HCT116 (cell line): ENCODE data around the gene PSMG3. TPM values are rescaled to one million over a fixed set of nuclear protein-coding genes. Genes with fewer than 3 reads are reported as not detected.

Experiments used
- ATAC-seq: fragments of 200-7000 bp; cut with Tn5 transposase; 2 replicates; pipeline ENCODE4 v1.9.1; 2020; ENCODE audit warnings: mild to moderate bottlenecking, moderate library complexity
- BruUV-seq: library from RNA; stranded (reverse); fragments of 400-500 nt; replicated peaks from 2 replicates; lab custom pipeline; 2021; lab: Mats Ljungman, UMichigan
- CTCF ChIA-PET: fragments of 300-600 bp; sonication (Branson Sonifier 250); formaldehyde crosslinking; loops from one replicate; lab custom pipeline; 2021; ENCODE audit warnings: antibody characterized with exemption; lab: Charles Lee
- POLR2A ChIA-PET: fragments of 300-600, 350-600 bp; sonication (Branson Sonifier 250); formaldehyde crosslinking; loops from one replicate; lab custom pipeline; 2021; ENCODE audit warnings: antibody characterized with exemption; lab: Charles Lee
- RAD21 ChIA-PET, 2 experiments: fragments of 300-600 bp; sonication (Branson Sonifier 250); formaldehyde crosslinking; loops; one replicate each; lab custom pipeline; 2023; ENCODE audit warnings: low total read pairs in 2 of 2; ENCODE audit not compliant: uncharacterized antibody in 2 of 2, unreplicated experiment in 2 of 2, low non-redundant PET in 1 of 2; lab: Charles Lee
- DNase-seq: peaks from one replicate; pipeline ENCODE4 v3.0.0-alpha.2; 2010; ENCODE audit warnings: low read depth, low spot score
- H2AFZ ChIP-seq: fragments of 200-600 bp; shearing (Covaris generic), sonication (generic); 2 replicates; pipeline ENCODE4 v1.6.1; 2017; ENCODE audit warnings: low read depth, mixed run types, mixed read lengths, antibody characterized with exemption, low read length; ENCODE audit not compliant: poor library complexity, severe bottlenecking
- H3K27ac ChIP-seq: 2 replicates; pipeline ENCODE4 v1.5.1; 2012; ENCODE audit warnings: low read depth, low read length
- H3K27me3 ChIP-seq: fragments of 200-600 bp; sonication (generic); 2 replicates; pipeline ENCODE4 v1.6.1; 2016; ENCODE audit warnings: mixed run types, low read length, mixed read lengths; ENCODE audit not compliant: insufficient read depth
- H3K36me3 ChIP-seq, 2 experiments: fragments of 200-500 bp in 1 of 2; fragments of 200-600 bp in 1 of 2; sonication (Bioruptor generic) in 1 of 2; sonication (generic) in 1 of 2; 2 replicates each; pipeline versions ENCODE4 v1.5.1 to v1.6.1; 2014 to 2016; ENCODE audit warnings: low read length in 2 of 2, inconsistent platforms in 1 of 2, mixed read lengths in 1 of 2, mixed run types in 1 of 2; ENCODE audit not compliant: insufficient read depth in 2 of 2, control insufficient read depth in 1 of 2
- H3K4me1 ChIP-seq, 2 experiments: fragments of 200-600 bp in 1 of 2; sonication (generic) in 1 of 2; 2 replicates each; pipeline versions ENCODE4 v1.5.1 to v1.6.1; 2012 to 2017; ENCODE audit warnings: low read length in 2 of 2, inconsistent platforms in 1 of 2, mild to moderate bottlenecking in 1 of 2, mixed read lengths in 1 of 2, mixed run types in 1 of 2, moderate library complexity in 1 of 2; ENCODE audit not compliant: insufficient read depth in 2 of 2, control insufficient read depth in 1 of 2
- H3K4me2 ChIP-seq: fragments of 200-600 bp; sonication (generic); 2 replicates; pipeline ENCODE4 v1.6.1; 2017; ENCODE audit warnings: mixed run types, low read length, mixed read lengths
- H3K4me3 ChIP-seq, 2 experiments: fragments of 200-600 bp in 1 of 2; sonication (generic) in 1 of 2; replicated peaks in 1 of 2; 2 replicates each; pipeline ENCODE4 v1.5.1; 2011 to 2016; ENCODE audit warnings: low read length in 2 of 2, control low read depth in 1 of 2, low read depth in 1 of 2, mild to moderate bottlenecking in 1 of 2, mixed read lengths in 1 of 2, mixed run types in 1 of 2
- H3K79me2 ChIP-seq: fragments of 200-600 bp; sonication (generic); 2 replicates; pipeline ENCODE4 v1.6.1; 2017; ENCODE audit warnings: mild to moderate bottlenecking, mixed run types, low read length, moderate library complexity, mixed read lengths; ENCODE audit not compliant: insufficient read depth
- H3K9ac ChIP-seq: fragments of 200-600 bp; sonication (generic); 2 replicates; pipeline ENCODE4 v1.6.1; 2016; ENCODE audit warnings: low read length, mixed read lengths
- H3K9me2 ChIP-seq: fragments of 200-600 bp; sonication (generic), shearing (Covaris generic); 2 replicates; pipeline ENCODE4 v1.6.1; 2017; ENCODE audit warnings: mixed run types, mild to moderate bottlenecking, moderate library complexity; ENCODE audit not compliant: insufficient read depth
- H3K9me3 ChIP-seq, 2 experiments: fragments of 200-500 bp in 1 of 2; fragments of 200-600 bp in 1 of 2; sonication (Bioruptor generic) in 1 of 2; sonication (generic) in 1 of 2; 2 replicates each; pipeline ENCODE4 v1.6.1; 2014 to 2017; ENCODE audit warnings: low read length in 2 of 2, mixed read lengths in 2 of 2, inconsistent platforms in 1 of 2, low read depth in 1 of 2, mild to moderate bottlenecking in 1 of 2, mixed run types in 1 of 2, moderate library complexity in 1 of 2; ENCODE audit not compliant: control insufficient read depth in 1 of 2, insufficient read depth in 1 of 2
- H4K20me1 ChIP-seq: fragments of 200-600 bp; sonication (generic), shearing (Covaris generic); 2 replicates; pipeline ENCODE4 v1.6.1; 2017; ENCODE audit warnings: mixed run types, mild to moderate bottlenecking, moderate library complexity; ENCODE audit not compliant: insufficient read depth
- FOSL1 ChIP-seq: IDR thresholded peaks from 2 replicates; pipeline ENCODE4 v1.6.1; 2012; ENCODE audit warnings: low read depth
- JUND ChIP-seq: IDR thresholded peaks from 2 replicates; pipeline ENCODE4 v1.6.1; 2012
- POLR2A ChIP-seq: IDR thresholded peaks from 2 replicates; pipeline ENCODE4 v1.7.0; 2011; ENCODE audit warnings: borderline replicate concordance; ENCODE audit not compliant: insufficient read depth, insufficient read length; ENCODE audit errors: extremely low read depth
- POLR2AphosphoS5 ChIP-seq: IDR thresholded peaks from 2 replicates; pipeline ENCODE4 v1.6.1; 2011; ENCODE audit warnings: mild to moderate bottlenecking, low read depth, low read length, moderate library complexity
- SP1 ChIP-seq: IDR thresholded peaks from 2 replicates; pipeline ENCODE4 v1.6.1; 2012; ENCODE audit warnings: low read depth
- SRF ChIP-seq: IDR thresholded peaks from 2 replicates; pipeline ENCODE4 v1.6.1; 2012; ENCODE audit warnings: low read depth
- ZBTB33 ChIP-seq: IDR thresholded peaks from 2 replicates; pipeline ENCODE4 v1.6.1; 2011; ENCODE audit warnings: mild to moderate bottlenecking, low read length, moderate library complexity; ENCODE audit not compliant: insufficient replicate concordance; ENCODE audit errors: extremely low read depth
- ZNF274 ChIP-seq: fragments of 200-500 bp; sonication (Bioruptor generic); IDR thresholded peaks from 2 replicates; pipeline ENCODE4 v1.6.1; 2014; ENCODE audit warnings: mild to moderate bottlenecking, low read depth, low read length, inconsistent platforms
- intact Hi-C: fragments of 100-400 bp; cut with micrococcal nuclease; formaldehyde crosslinking; loops from 2 replicates; pipeline ENCODE4 v1.10.0; 2022
- total RNA-seq: library from RNA; stranded (reverse); gene quantifications from one replicate; pipeline ENCODE4 v1.2.1, GENCODE V29; 2021; ENCODE audit not compliant: unreplicated experiment

Gene PSMG3
- total RNA-seq, 1 experiment from 2014 or later, result 60.9 TPM

GRCh38 chr7:1575809-1576208, 6.0 kb upstream of the PSMG3 start (continued):
- no peak for TF ChIP-seq FOSL1
- no peak for TF ChIP-seq SP1
- no peak for TF ChIP-seq SRF
- no peak for TF ChIP-seq JUND
- no peak for TF ChIP-seq ZBTB33
- TF ChIP-seq ZNF274, result no peak
- no peak for TF ChIP-seq POLR2A

- no peaks in the 10 kb centered on the region for H4K20me1 ChIP-seq
- CTCF ChIA-PET, result no interaction called here
- no peaks in the 10 kb centered on the region for H3K27me3 ChIP-seq
- no peak overlapping the region for H2AFZ ChIP-seq
- peaks cover 23 to 27% of the 10 kb centered on the region in 2 experiments for H3K4me1 ChIP-seq
- no peak for TF ChIP-seq POLR2AphosphoS5
- TF ChIP-seq, all 23 proteins: peak for 0
- Histone ChIP-seq H3K9ac (no peak overlapping the region), H3K4me3 (no peak overlapping the region), H3K36me3 (no peaks in the 10 kb centered on the region; a peak in 1 of 4 replicates), H3K4me2 (peak overlapping the region; percentile 93; the same call in 1 of the 2 replicates), H3K27ac (no peak overlapping the region), H3K9me2 (no peaks in the 10 kb centered on the region; the same call in 1 of the 2 replicates), H3K79me2 (peaks cover 25% of the 10 kb centered on the region), H3K9me3 (no peaks in the 10 kb centered on the region)
- intact Hi-C loops, result loop anchor here (10.0 kb wide), 1 partner anchor 163 kb away; no protein-coding TSS in a partner anchor
- RAD21 ChIA-PET, result no interaction called here
- ATAC-seq (no peak), DNase-seq (no peak)
- BruUV-seq, result no TSS peak
- POLR2A ChIA-PET, result no interaction called here
Observed at GRCh38 chr7:1572111-1572822, 2.4 kb upstream of the PSMG3 start.
